GM21529 (cell line): Measurements from ENCODE around the gene DDAH2.

Experiments used
- ATAC-seq: cut with Tn5 transposase; IDR thresholded peaks from one replicate; pipeline ENCODE4 v1.9.1; 2021; ENCODE audit not compliant: unreplicated experiment

The DDAH2 gene

GRCh38 chr6:31691564-31692108, 37.5 kb downstream of the DDAH2 start:
- ATAC-seq = no peak

GRCh38 chr6:31691078-31691463, 38.0 kb downstream of the DDAH2 start:
- ATAC-seq = no peak

DNA sequence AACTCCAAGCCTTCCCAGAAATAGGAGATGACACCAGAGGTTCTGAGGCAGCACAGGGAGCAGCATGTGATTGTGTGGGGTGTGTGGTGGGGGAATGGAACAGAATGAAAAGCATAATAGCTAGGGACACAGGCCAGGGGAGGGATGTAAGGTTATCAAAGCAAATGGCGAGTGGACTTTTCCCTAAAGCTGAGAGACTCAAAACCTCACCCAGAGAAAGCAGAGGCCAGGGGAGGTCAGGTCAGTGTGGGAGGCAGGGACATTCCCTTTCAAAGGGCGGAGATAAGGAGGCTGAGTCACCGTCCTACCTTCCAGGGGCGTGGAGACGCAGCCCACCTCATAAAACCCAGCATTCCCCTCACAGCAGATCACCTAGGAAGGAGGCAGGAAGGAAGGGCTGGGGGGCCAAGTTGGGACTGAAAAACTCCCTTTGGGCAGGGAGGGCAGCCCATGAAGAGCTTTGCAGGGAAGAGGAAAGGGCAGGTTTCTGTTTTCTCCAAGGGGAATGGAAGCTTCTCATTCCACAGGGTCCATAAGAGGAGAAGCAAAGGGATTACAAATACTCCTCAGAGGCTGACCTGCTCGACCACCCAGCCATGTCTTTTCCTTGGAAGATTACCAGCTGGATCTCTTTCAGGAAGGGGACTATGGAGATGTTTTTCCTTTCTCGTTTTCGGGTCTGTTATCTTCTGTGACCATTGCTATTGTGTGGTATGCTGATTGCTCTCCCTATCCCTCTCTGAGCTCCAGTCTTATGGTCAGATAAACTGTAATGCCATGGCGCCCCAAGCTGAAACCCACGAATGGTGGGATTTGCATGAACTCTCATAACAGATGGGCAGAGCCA, 38.6 kb downstream of the DDAH2 start:
- no peak for ATAC-seq

DNA sequence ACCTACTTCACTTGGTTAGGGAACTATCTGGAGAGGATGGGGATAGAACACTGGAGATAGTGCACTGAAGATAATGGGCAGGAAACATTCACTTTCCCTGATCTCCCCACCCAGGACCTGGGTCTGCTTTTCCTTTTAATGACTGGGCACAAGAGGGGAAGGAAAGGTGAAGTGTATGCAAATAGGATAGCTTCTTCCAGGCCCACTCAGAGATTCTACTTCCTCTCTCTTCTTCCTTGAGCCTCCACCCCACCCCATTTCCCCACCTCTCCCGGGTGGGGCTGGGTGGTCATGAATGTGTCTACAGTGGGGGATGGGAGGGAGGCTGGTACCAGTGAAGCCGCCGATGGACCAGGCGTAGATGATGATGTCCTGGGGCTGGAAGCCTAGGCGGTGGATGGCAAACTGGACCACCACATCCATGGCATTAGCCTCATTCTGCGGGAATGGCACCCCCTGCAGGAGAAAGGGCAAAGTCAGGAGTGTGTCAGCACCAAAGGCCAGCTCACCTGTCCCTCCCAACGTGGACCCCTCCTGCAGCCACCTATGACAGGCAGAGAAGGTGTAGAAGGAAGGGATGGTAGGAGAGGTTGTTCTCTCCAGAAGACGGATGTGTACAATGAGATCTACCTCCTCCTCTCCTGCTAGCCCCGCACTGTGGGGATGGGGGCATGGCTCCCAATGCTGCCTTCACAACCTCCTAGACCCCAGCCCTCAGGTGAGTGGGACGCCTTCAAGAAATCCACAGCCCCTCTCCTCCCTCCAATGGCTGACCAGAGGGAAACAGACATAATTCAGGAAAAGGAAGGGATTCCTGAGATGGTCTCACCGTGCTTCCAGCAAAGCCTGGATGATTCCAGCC, 39.6 kb downstream of the DDAH2 start:
- ATAC-seq = no peak

GRCh38 chr6:31687860-31688693, 41.0 kb downstream of the DDAH2 start:
- ATAC-seq = no peak

DNA sequence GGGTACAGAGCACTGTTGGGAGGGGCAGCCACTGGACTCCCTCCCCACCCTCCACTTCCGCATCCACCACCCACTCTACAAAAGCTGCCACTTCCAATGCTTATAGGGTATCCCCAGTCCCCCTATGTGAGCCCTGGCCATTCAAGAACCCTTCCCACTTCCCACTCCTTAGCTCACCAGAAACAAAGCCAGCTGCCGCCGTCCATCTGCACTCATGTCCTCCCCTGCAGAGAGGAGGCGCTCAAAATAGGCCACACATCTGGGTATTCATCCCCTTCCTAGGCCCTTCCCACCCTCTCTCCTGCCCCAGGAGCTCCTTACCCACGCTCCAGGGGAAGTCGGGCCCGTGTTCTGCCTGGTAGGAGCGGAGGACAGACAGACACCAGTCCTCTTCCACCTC, 41.8 kb downstream of the DDAH2 start:
- no peak for ATAC-seq

DNA sequence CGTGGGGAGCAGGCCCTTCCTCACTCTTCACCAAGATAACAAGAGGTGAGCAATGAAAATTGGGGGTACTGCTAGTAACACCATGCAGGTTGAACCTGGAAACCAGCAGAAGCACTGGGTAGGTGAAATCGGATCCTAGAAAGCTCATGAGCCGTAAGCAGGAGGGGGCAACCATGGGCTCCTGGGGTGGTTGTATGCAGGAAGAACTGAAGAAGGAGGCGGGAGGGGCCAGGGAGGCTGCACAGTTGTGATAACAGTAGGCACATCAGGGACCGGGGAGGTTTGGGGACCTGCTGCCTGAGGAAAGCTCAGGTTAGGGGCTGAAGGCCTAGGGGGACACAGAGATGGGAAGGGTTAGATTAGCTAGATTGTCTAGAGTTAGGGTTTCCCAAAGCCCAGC, 42.6 kb downstream of the DDAH2 start:
- no peak for ATAC-seq

GRCh38 chr6:31683591-31683990, 45.5 kb downstream of the DDAH2 start:
- ATAC-seq = no peak

DNA sequence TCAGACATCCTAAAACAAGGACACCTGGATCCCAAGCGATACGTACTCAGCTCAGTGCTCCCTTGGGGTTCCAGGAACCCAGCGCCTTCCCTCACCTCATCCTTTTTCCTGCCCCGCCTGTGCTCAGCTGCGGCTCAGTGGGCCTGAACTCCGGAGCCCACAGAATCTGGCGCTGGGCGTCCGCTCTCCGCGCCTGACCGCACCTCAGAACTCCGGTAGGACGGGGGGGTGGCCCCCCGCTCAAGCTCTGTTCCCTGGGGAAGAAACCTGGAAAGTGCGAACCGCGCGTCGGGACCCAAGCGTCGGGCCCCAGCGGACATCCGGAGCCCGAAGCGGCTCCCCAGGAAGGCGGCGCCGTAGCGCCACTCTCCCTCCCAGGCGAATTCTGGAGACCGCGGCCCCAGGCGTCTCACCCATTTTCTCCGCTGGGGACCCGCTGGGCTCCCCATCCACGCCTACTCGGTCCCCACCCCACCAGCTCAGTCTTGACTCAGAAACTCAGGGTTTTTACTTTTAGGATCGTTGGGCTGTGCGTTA, 47.9 kb downstream of the DDAH2 start:
- no peak for ATAC-seq

GRCh38 chr6:31680226-31681134, 48.6 kb downstream of the DDAH2 start, which contains the start of gene LY6G5C:
Gene LY6G5C (minus strand): TSS chr6:31681067. CDS start chr6:31680373, 694 bp downstream.
- ATAC-seq = no peak

- ATAC-seq = no peak
Observed at GRCh38 chr6:31677955-31678354, 51.1 kb downstream of the DDAH2 start.
